Endothelial cell of umbilical vein (primary cell): ENCODE measurements around the gene SLC8A2. TPM values are rescaled to one million over a fixed set of nuclear protein-coding genes. Genes with fewer than 3 reads are reported as not detected.
"Not testable (repeated sequence)": the region's sequence is repeated elsewhere in the genome, so short reads cannot be mapped to it uniquely, and the experiment has no call there.

Experiments used
- BruUV-seq: library from RNA; stranded (reverse); fragments of 400-500 nt; replicated peaks from 2 replicates; lab custom pipeline; 2021; lab: Mats Ljungman, UMichigan
- CTCF ChIA-PET: fragments of 300-600, 350-600 bp; sonication (Branson Sonifier 250); formaldehyde crosslinking; loops from one replicate; lab custom pipeline; 2021; ENCODE audit warnings: antibody characterized with exemption, inconsistent platforms; lab: Charles Lee
- POLR2A ChIA-PET: fragments of 300-600, 350-600 bp; sonication (Branson Sonifier 250); formaldehyde crosslinking; loops from one replicate; lab custom pipeline; 2021; ENCODE audit warnings: antibody characterized with exemption, inconsistent platforms; lab: Charles Lee
- DNase-seq: peaks from one replicate; pipeline ENCODE4 v3.0.0-alpha.2; 2011; ENCODE audit warnings: low read depth, low spot score
- FAIRE-seq: peaks from 2 replicates; lab custom pipeline; 2011; peaks lifted over from hg19 to GRCh38; lab: Jason Lieb, UNC
- H2AFZ ChIP-seq: 2 replicates; pipeline ENCODE4 v1.6.0; 2012; ENCODE audit warnings: low read depth, low read length, control low read depth, inconsistent platforms
- H3K27ac ChIP-seq: 2 replicates; pipeline ENCODE4 v1.5.1; 2011; ENCODE audit warnings: low read depth, mild to moderate bottlenecking, control low read depth, low read length, moderate library complexity; ENCODE audit not compliant: insufficient read depth
- H3K27me3 ChIP-seq, 2 experiments: 2 replicates each; pipeline versions ENCODE4 v1.6.0 to v1.6.1; 2011; ENCODE audit warnings: low read length in 2 of 2, mixed read lengths in 1 of 2; ENCODE audit not compliant: control insufficient read depth in 2 of 2, insufficient read depth in 2 of 2
- H3K36me3 ChIP-seq, 2 experiments: 2 replicates in 1 of 2; 3 replicates in 1 of 2; pipeline ENCODE4 v1.5.1; 2011; ENCODE audit warnings: low read length in 2 of 2, mild to moderate bottlenecking in 1 of 2, moderate library complexity in 1 of 2; ENCODE audit not compliant: control insufficient read depth in 2 of 2, insufficient read depth in 2 of 2; ENCODE audit errors: extremely low read depth in 1 of 2
- H3K4me1 ChIP-seq: 3 replicates; pipeline ENCODE4 v1.5.1; 2011; ENCODE audit warnings: mild to moderate bottlenecking, low read length; ENCODE audit not compliant: control insufficient read depth, insufficient read depth; ENCODE audit errors: extremely low read depth
- H3K4me2 ChIP-seq: 2 replicates; pipeline ENCODE4 v1.6.1; 2011; ENCODE audit warnings: low read length, control low read depth, mixed read lengths; ENCODE audit not compliant: insufficient read depth
- H3K4me3 ChIP-seq, 3 experiments: fragments of 200-600 bp in 1 of 3; sonication (generic), shearing (Covaris generic) in 1 of 3; replicated peaks in 1 of 3; 2 replicates each; pipeline ENCODE4 v1.5.1; 2011 to 2016; ENCODE audit warnings: control low read depth in 3 of 3, low read length in 3 of 3, mild to moderate bottlenecking in 2 of 3, inconsistent platforms in 1 of 3, low read depth in 1 of 3, moderate library complexity in 1 of 3; ENCODE audit not compliant: insufficient read depth in 1 of 3
- H3K79me2 ChIP-seq: 2 replicates; pipeline ENCODE4 v1.6.0; 2012; ENCODE audit warnings: low read length, inconsistent platforms; ENCODE audit not compliant: control insufficient read depth, insufficient read depth
- H3K9ac ChIP-seq: replicated peaks from 2 replicates; pipeline ENCODE3; 2011; ENCODE audit warnings: low read length, control low read depth; ENCODE audit not compliant: insufficient read depth; ENCODE audit errors: extremely low read depth
- H3K9me1 ChIP-seq: replicated peaks from 3 replicates; pipeline ENCODE4 v1.6.0; 2011; ENCODE audit warnings: mild to moderate bottlenecking, low read length; ENCODE audit not compliant: control insufficient read depth, insufficient read depth; ENCODE audit errors: extremely low read depth
- H3K9me3 ChIP-seq: replicated peaks from 2 replicates; pipeline ENCODE4 v1.5.1; 2012; ENCODE audit warnings: low read length, inconsistent platforms; ENCODE audit not compliant: control insufficient read depth, insufficient read depth
- H4K20me1 ChIP-seq: replicated peaks from 2 replicates; pipeline ENCODE3; 2011; ENCODE audit warnings: mild to moderate bottlenecking, low read length; ENCODE audit not compliant: control insufficient read depth, insufficient read depth; ENCODE audit errors: extremely low read depth
- dilution Hi-C: fragments of 300-500 bp; cut with MboI; formaldehyde crosslinking; loops from one replicate; pipeline ENCODE4 v1.15.0; 2019; ENCODE audit warnings: low sequenced_read_pairs; ENCODE audit not compliant: extremely low pct_ligation_motif_present
- intact Hi-C: fragments of 100-400 bp; cut with micrococcal nuclease; formaldehyde crosslinking; loops from one replicate; pipeline ENCODE4 v1.10.0; 2022
- polyA plus RNA-seq, 4 experiments: library from polyadenylated mRNA; depleted of rRNA in 3 of 4; stranded (reverse) in 3 of 4; unstranded in 1 of 4; fragments of >200 nt; gene quantifications; 2 replicates each; pipeline versions ENCODE4 v1.2.1 to v1.2.3, GENCODE V29; 2011 to 2012; ENCODE audit warnings: missing spikeins in 1 of 4
- total RNA-seq: library from RNA; stranded (reverse); gene quantifications from 2 replicates; pipeline ENCODE4 v1.2.3, GENCODE V29; 2021

SLC8A2 gene
- total and polyA plus RNA-seq, 2 donors (not counting 3 experiments of a cell fraction or from before 2014, with no cell fraction given): not detected

GRCh38 chr19:47388721-47389120 lies 83.0 kb downstream of the SLC8A2 start:
- H2AFZ ChIP-seq, BruUV-seq, H3K9me1 ChIP-seq, H3K4me3 ChIP-seq, H3K79me2 ChIP-seq, POLR2A ChIA-PET, H4K20me1 ChIP-seq, intact Hi-C loops, H3K27ac ChIP-seq, H3K4me2 ChIP-seq, FAIRE-seq, H3K9ac ChIP-seq, H3K9me3 ChIP-seq, H3K27me3 ChIP-seq, H3K4me1 ChIP-seq, DNase-seq, dilution Hi-C loops, H3K36me3 ChIP-seq: not testable (repeated sequence)
- CTCF ChIA-PET: interaction anchor here (1.3 to 5.3 kb wide), 2 partner anchors 94 to 104 kb away, joined by 3 to 187 read pairs; no protein-coding TSS in a partner anchor

- dilution Hi-C loops, intact Hi-C loops, CTCF ChIA-PET, H3K4me2 ChIP-seq, H3K27me3 ChIP-seq, BruUV-seq, H3K4me1 ChIP-seq, H3K79me2 ChIP-seq, H3K9me1 ChIP-seq, DNase-seq, H3K9ac ChIP-seq, H3K27ac ChIP-seq, H4K20me1 ChIP-seq, H3K9me3 ChIP-seq, POLR2A ChIA-PET, H3K36me3 ChIP-seq, FAIRE-seq, H2AFZ ChIP-seq, H3K4me3 ChIP-seq: not testable (repeated sequence)
These were observed 84.1 kb downstream of the SLC8A2 start for GRCh38 chr19:47387623-47388022.

GRCh38 chr19:47386582-47386981 lies 85.1 kb downstream of the SLC8A2 start:
- H2AFZ ChIP-seq, dilution Hi-C loops, H3K4me3 ChIP-seq, H3K9me1 ChIP-seq, DNase-seq, H3K27me3 ChIP-seq, FAIRE-seq, intact Hi-C loops, H3K36me3 ChIP-seq, H4K20me1 ChIP-seq, H3K4me2 ChIP-seq, H3K4me1 ChIP-seq, H3K9ac ChIP-seq, H3K79me2 ChIP-seq, H3K27ac ChIP-seq, BruUV-seq, H3K9me3 ChIP-seq: not testable (repeated sequence)
- ChIA-PET CTCF (interaction anchor here (0.7 kb wide), 1 partner anchor 91 kb away, joined by 3 read pairs; no protein-coding TSS in a partner anchor), POLR2A (interaction anchor here (0.7 kb wide), 1 partner anchor 31 kb away, joined by 7 read pairs; no protein-coding TSS in a partner anchor)

GRCh38 chr19:47384533-47384932 lies 87.2 kb downstream of the SLC8A2 start:
- H3K4me3 ChIP-seq, dilution Hi-C loops, H4K20me1 ChIP-seq, H3K4me1 ChIP-seq, H3K9me3 ChIP-seq, FAIRE-seq, H2AFZ ChIP-seq, H3K9ac ChIP-seq, H3K79me2 ChIP-seq, intact Hi-C loops, DNase-seq, H3K4me2 ChIP-seq, H3K27ac ChIP-seq, BruUV-seq, CTCF ChIA-PET, H3K9me1 ChIP-seq, H3K27me3 ChIP-seq: not testable (repeated sequence)
- peaks cover 3 to 23% of the 10 kb centered on the region in 2 experiments for H3K36me3 ChIP-seq
- POLR2A ChIA-PET: interaction anchor here (0.6 to 1.4 kb wide), 2 partner anchors 35 to 790 kb away, joined by 4 to 5 read pairs; partner anchors contain the start of gene DHX34
